Spinal cord (tissue), 10 donors: ENCODE measurements around the gene TMTC3. TPM values are rescaled to one million over a fixed set of nuclear protein-coding genes. Genes with fewer than 3 reads are reported as not detected.
"Not testable (repeated sequence)": the region's sequence is repeated elsewhere in the genome, so short reads cannot be mapped to it uniquely, and the experiment has no call there.

ENCODE experiments used
- DNase-seq, 6 donors: peaks; one replicate each; pipeline versions ENCODE4 v3.0.0 to v3.0.0-alpha.2; 2013 to 2015; ENCODE audit warnings: low spot score in 6 of 6, low read depth in 4 of 6
- H3K27ac ChIP-seq: one replicate; pipeline ENCODE4 v1.5.1; 2013; ENCODE audit warnings: low read depth, low read length, control low read depth
- H3K27me3 ChIP-seq: one replicate; pipeline ENCODE4 v1.6.1; 2013; ENCODE audit warnings: low read length; ENCODE audit not compliant: control insufficient read depth, insufficient read depth
- H3K36me3 ChIP-seq: one replicate; pipeline ENCODE4 v1.6.1; 2013; ENCODE audit warnings: low read length; ENCODE audit not compliant: control insufficient read depth, insufficient read depth
- H3K4me1 ChIP-seq: one replicate; pipeline ENCODE4 v1.6.1; 2013; ENCODE audit warnings: low read length; ENCODE audit not compliant: control insufficient read depth, insufficient read depth
- H3K4me3 ChIP-seq: one replicate; pipeline ENCODE4 v1.5.1; 2013; ENCODE audit warnings: low read depth, low read length, control low read depth
- H3K9me3 ChIP-seq: one replicate; pipeline ENCODE4 v1.6.1; 2013; ENCODE audit warnings: low read length; ENCODE audit not compliant: control insufficient read depth, insufficient read depth
- WGBS: methylation state at CpG from one replicate; pipeline ENCODE4 v1.1.5; 2013; ENCODE audit warnings: missing lambda C conversion rate; ENCODE audit not compliant: insufficient coverage; 5-methylcytosine and 5-hydroxymethylcytosine counted together
- polyA plus RNA-seq, 2 donors: library from polyadenylated mRNA; unstranded; fragments of 120-200 nt; gene quantifications; one replicate each; pipeline ENCODE4 v1.2.1, GENCODE V29; 2013; ENCODE audit not compliant: insufficient read length in 2 of 2
- total RNA-seq, 2 donors: library from RNA; depleted of rRNA in 1 of 2; stranded (reverse); fragments of 120-200 nt in 1 of 2; fragments of >200 nt in 1 of 2; gene quantifications; one replicate each; pipeline versions ENCODE4 v1.2.3 to v1.2.4, GENCODE V29; 2013 to 2014
- donor health status: healthy.

TMTC3 gene
- total and polyA plus RNA-seq, 4 donors: 9.4 to 46.5 (median 22.2) TPM

DNA sequence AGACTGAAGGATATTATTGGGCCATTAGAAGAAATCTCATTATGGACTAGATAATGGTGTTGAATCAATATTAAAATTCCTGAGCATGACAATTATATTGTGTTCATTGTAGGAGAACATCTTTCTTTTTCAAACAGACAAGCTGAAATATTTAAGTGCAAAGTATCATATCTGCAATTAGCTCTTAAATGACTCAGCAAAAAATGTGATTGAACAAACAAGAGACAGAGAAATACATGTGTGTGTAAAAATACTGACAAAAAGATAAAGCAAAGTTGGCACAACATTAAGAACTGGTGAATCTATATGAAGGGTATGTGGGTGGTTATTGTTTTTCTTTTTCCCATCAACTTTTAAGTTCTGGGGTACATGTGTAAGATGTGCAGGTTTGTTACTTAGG, 9.7 kb upstream of the TMTC3 start:
- Histone ChIP-seq H3K4me1 (no peaks in the 10 kb centered on the region), H3K36me3 (no peaks in the 10 kb centered on the region), H3K27me3 (no peaks in the 10 kb centered on the region), H3K27ac (no peak overlapping the region), H3K9me3 (no peaks in the 10 kb centered on the region), H3K4me3 (no peak overlapping the region)
- DNase-seq: no peak

DNA sequence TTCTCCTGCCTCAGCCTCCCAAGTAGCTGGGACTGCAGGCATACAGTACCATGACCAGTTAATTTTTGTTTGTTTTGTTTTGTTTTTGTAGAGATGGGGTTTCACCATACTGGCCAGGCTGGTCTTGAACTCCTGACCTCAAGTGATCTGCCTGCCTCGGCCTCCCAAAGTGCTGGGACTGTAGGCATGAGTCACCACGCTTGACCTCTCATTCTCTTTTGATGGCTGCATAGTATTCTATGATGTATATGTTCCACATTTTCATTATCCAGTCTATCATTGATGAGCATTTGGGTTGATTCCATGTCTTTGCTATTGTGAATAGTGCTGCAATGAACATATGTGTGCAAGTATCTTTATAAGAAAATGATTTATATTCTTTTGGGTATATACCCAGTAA, 8.9 kb upstream of the TMTC3 start:
- H3K9me3 ChIP-seq, H3K4me1 ChIP-seq, H3K4me3 ChIP-seq, DNase-seq, H3K36me3 ChIP-seq, H3K27ac ChIP-seq, H3K27me3 ChIP-seq: not testable (repeated sequence)
- WGBS: no CpG with 5 or more reads among the region's 2 CpGs

DNA sequence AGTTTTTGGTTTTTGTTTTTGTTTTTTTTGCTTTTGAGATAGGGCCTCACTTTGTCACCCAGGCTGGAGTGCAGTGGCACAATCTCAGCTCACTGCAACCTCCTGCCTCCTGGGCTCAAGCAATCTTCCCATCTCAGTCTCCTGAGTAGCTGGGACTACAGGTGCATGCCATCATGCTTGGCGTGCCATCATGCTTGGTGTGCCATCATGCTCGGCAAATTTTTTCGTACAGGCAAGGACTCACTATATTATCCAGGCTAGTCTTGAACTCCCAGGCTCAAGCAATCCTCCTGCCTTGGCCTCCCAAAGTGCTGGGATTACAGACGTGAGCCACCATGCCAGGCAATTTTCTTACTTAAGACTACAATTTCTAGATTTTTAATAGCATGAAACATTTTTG, 2.4 kb upstream of the TMTC3 start:
- WGBS: 98% methylated on average over 4 of the region's 4 CpGs
- H3K27ac ChIP-seq, H3K9me3 ChIP-seq, H3K4me3 ChIP-seq, H3K4me1 ChIP-seq, DNase-seq, H3K36me3 ChIP-seq, H3K27me3 ChIP-seq: not testable (repeated sequence)

DNA sequence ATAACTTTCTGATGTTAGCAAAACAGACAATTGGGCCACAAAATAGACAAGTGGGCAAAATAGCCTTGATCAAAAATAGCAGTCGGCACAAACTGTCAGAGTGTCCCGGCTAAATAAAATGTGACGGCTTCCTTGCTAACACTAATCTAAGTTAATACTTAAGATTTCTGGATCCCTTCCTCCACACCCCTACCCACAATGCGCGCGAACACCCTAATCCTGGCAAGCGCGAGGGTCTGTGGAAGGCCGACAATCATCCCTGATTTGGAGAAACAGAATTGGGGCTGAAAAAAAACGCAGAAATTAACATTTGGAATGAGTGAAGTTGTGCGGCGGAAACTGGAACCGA, 708 bp upstream of the TMTC3 start:
- Histone ChIP-seq H3K27ac (peak overlapping the region; percentile 96), H3K4me1 (peaks cover 5% of the 10 kb centered on the region), H3K36me3 (peaks cover 8% of the 10 kb centered on the region), H3K27me3 (no peaks in the 10 kb centered on the region), H3K4me3 (peak overlapping the region; percentile 100), H3K9me3 (no peaks in the 10 kb centered on the region)
- no peak for DNase-seq
- WGBS: 10% methylated on average over 10 of the region's 13 CpGs

DNA sequence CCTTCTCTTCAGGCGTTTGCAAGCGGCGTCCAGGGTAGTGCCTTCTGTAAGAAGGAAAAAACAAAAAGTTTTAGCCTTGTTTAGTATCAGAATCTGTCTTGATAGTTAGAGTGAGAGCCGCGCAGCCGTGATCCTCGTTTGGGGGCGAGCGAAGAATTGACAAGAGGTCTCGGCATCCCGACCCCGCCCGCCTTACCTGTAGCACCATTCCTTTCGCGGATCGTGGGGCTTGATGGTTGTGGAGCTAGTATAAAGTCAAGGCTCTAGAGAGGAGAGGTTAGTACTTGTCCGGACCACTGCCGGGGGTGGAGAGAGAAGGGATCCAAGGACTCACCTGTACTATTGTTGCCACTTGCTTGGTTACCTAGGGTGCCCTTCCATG, 494 bp downstream of the TMTC3 start:
- H3K27me3 ChIP-seq: no peaks in the 10 kb centered on the region
- peak overlapping the region; percentile 96 for H3K27ac ChIP-seq
- H3K9me3 ChIP-seq: no peaks in the 10 kb centered on the region
- WGBS: 0% methylated on average over 18 of the region's 18 CpGs
- DNase-seq: peak in 1 of 6 donors; percentile 22
- H3K4me3 ChIP-seq: peak overlapping the region; percentile 100
- H3K36me3 ChIP-seq: peaks cover 8% of the 10 kb centered on the region
- H3K4me1 ChIP-seq: peaks cover 5% of the 10 kb centered on the region

DNA sequence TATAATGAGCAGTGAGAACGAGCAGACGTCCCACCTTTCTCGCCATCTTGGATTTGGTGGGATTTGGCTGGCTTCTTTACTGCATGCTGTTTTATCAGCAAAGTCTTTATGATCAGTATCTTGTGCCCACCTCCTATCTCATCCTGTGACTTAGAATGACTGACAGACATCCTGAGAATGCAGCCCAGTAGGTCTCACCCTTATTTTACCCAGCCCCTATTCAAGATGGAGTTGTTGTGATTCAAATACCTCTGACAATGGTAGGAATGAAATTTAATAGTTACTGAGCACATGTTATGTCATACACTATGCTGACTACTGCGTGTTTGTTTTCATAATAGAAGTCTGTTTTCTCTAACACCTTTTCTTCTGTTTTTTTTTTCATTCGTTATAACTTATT, 1.9 kb downstream of the TMTC3 start:
- no peaks in the 10 kb centered on the region for H3K9me3 ChIP-seq
- no CpG with 5 or more reads among the region's 5 CpGs for WGBS
- peaks cover 5% of the 10 kb centered on the region for H3K4me1 ChIP-seq
- H3K36me3 ChIP-seq: peaks cover 4% of the 10 kb centered on the region
- no peaks in the 10 kb centered on the region for H3K27me3 ChIP-seq
- no peak overlapping the region for H3K4me3 ChIP-seq
- H3K27ac ChIP-seq: no peak overlapping the region
- DNase-seq: no peak

DNA sequence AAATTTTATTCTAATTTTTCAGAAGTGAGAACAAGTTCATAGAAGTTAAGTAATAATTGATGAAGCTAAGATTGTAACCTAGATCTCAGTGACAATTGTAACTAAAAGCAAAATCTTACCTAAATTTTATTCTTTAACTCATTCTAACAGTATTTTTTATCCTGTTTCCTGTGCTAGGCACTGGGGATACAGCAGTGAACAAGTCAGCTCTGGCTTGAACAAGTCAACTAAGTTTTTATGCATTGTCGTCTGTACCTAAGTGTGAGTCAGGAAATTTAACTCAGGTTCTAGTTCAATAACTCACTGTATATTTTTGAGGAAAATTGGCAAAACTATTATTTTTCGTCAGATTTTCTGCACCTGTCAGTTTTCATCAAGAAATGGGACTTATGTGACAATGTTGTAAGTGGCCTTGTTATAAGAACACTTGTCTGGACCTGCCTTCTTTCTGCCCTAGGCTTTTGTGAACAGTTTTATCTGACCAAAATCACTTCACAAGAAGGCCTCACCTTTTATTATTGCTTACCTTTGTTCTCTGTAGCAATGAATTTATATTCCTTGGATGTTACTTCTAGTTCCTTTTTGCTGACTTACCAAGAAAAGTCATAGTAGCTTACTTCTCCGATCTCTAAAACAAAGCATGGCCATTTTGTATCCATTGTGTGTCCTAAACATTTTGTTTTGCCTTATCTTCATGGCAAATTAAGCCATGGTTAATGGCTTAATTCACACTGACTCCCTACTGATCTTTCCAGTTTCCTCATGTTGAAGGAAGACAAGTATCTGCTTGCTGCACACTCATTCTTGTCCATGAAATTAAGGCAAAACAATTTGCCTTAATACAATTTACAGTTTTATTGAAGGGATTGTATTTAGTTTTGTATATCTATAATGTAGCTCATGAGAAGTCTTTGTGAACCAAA, 2.7 kb downstream of the TMTC3 start:
- 40% methylated on average over 1 of the region's 3 CpGs for WGBS
- Histone ChIP-seq H3K4me1 (peaks cover 5% of the 10 kb centered on the region), H3K27me3 (no peaks in the 10 kb centered on the region), H3K9me3 (no peaks in the 10 kb centered on the region), H3K27ac (no peak overlapping the region), H3K36me3 (peaks cover 1% of the 10 kb centered on the region), H3K4me3 (no peak overlapping the region)
- DNase-seq: no peak

DNA sequence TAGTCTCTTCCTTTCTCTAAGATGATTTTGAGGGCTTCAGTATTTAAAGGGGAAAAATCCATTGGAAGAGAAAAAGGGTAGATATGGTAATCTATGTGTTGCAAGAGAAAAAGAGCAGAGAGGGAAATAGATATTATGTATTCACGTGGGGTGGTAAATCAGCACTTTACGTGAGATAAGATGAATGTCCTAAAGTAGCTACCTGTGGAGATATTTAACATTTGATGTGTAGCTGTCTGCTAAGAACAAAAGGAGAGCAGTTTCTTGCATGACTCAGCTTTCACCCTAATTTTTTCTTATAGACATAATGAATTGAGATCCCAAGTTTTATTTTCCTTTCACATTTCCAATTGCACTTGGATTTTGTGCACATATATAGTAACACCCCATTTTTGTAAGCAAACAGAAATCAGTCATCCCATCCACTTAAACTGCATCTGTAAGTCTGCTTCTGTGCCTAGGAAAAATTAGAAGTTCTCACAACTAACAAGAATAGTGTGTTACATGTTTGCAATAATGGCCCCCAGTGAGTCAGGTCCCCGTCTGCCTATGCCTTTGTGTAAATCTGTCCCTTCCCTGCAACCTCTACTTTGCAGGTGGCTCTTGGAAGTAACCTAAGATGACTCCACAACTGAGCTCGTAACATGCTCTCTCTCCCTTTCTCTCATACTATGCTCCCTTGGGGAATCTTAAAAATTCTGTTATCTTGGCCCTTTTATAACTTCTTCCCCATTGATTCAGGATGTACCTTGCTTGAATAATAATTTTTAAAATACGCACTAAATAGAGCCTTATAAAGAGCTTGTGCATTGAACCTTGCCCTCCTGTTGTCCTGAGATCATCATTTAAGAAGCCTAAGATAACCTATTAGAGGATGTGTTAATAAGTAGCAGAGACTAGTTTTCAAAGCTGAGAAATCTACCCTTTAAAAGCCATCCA, 3.7 kb downstream of the TMTC3 start:
- Histone ChIP-seq H3K4me1 (peaks cover 5% of the 10 kb centered on the region), H3K27ac (no peak overlapping the region), H3K9me3 (no peaks in the 10 kb centered on the region), H3K36me3 (no peaks in the 10 kb centered on the region), H3K4me3 (no peak overlapping the region), H3K27me3 (no peaks in the 10 kb centered on the region)
- no peak for DNase-seq
- WGBS: 100% methylated on average over 1 of the region's 5 CpGs

DNA sequence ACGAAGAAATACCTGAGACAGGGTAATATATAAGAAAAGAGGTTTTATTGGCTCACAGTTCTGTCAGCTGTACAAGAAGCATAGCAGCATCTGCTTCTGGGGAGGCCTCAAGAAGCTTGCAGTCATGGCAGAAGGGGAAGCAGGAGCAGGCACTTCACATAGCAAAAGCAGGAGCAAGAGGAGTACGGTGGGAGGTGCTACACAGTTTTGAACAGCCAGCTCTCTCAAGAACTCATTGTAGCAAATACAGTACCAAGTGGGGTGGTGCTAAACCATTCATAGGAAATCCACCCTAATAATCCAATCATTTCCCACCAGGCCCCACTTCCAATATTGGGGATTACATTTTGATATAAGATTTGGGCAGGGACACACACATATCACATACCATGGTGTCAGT, 8.0 kb downstream of the TMTC3 start:
- DNase-seq: no peak
- H3K27me3 ChIP-seq: no peaks in the 10 kb centered on the region
- no peak overlapping the region for H3K4me3 ChIP-seq
- H3K36me3 ChIP-seq: no peaks in the 10 kb centered on the region
- 100% methylated on average over 1 of the region's 2 CpGs for WGBS
- H3K9me3 ChIP-seq: no peaks in the 10 kb centered on the region
- H3K4me1 ChIP-seq: no peaks in the 10 kb centered on the region
- no peak overlapping the region for H3K27ac ChIP-seq
